Activated T-helper 2 cell treated with anti-CD3 and anti-CD28 coated beads, Interferon-gamma antibody, Interleukin-2, Interleukin-4, amounts not matched to agents 10 μg/mL and 5 μg/mL and 100 μg/mL, durations not matched to agents 14 hours and 24 hours and 36 hours (primary cell): ENCODE measurements around the gene B3GNT3. TPM values are rescaled to one million over a fixed set of nuclear protein-coding genes. Genes with fewer than 3 reads are reported as not detected.

Experiments used
- DNase-seq: peaks from one replicate; pipeline ENCODE4 v3.0.0; 2021; ENCODE audit warnings: low spot score
- H3K27ac Mint-ChIP-seq: one replicate; pipeline ENCODE4 v1.8.0; 2021; ENCODE audit warnings: mixed read lengths
- H3K27me3 Mint-ChIP-seq: one replicate; pipeline ENCODE4 v1.8.0; 2021; ENCODE audit warnings: low read depth, mixed read lengths
- H3K36me3 Mint-ChIP-seq: one replicate; pipeline ENCODE4 v1.8.0; 2021; ENCODE audit warnings: low read depth, mixed read lengths
- H3K4me1 Mint-ChIP-seq: one replicate; pipeline ENCODE4 v1.8.0; 2021; ENCODE audit warnings: low read depth, mixed read lengths
- H3K4me3 Mint-ChIP-seq: one replicate; pipeline ENCODE4 v1.8.0; 2021; ENCODE audit warnings: low read depth, mild to moderate bottlenecking, moderate library complexity, mixed read lengths
- H3K9me3 Mint-ChIP-seq: one replicate; pipeline ENCODE4 v1.8.0; 2021; ENCODE audit warnings: mixed read lengths
- intact Hi-C: fragments of 100-400 bp; cut with micrococcal nuclease; formaldehyde crosslinking; loops from one replicate; pipeline ENCODE4 v1.15.1; 2023
- total RNA-seq: library from RNA; stranded (reverse); gene quantifications from 2 replicates; pipeline ENCODE4 v1.2.3, GENCODE V29; 2022

The B3GNT3 gene
- total RNA-seq, 1 donor from 2014 or later: not detected

- Mint-ChIP-seq H3K27ac (no peak overlapping the region), H3K4me1 (peaks cover 18% of the 10 kb centered on the region), H3K9me3 (no peaks in the 10 kb centered on the region), H3K27me3 (no peaks in the 10 kb centered on the region), H3K36me3 (peaks cover 11% of the 10 kb centered on the region), H3K4me3 (no peak overlapping the region)
- peak; percentile 81 for DNase-seq
- intact Hi-C loops: loop anchor here (1.0 to 5.0 kb wide), 5 partner anchors 43 to 151 kb away; partner anchors contain the start of gene FCHO1
Measured at GRCh38 chr19:17855280-17856152, 60.6 kb downstream of the B3GNT3 start.

DNA sequence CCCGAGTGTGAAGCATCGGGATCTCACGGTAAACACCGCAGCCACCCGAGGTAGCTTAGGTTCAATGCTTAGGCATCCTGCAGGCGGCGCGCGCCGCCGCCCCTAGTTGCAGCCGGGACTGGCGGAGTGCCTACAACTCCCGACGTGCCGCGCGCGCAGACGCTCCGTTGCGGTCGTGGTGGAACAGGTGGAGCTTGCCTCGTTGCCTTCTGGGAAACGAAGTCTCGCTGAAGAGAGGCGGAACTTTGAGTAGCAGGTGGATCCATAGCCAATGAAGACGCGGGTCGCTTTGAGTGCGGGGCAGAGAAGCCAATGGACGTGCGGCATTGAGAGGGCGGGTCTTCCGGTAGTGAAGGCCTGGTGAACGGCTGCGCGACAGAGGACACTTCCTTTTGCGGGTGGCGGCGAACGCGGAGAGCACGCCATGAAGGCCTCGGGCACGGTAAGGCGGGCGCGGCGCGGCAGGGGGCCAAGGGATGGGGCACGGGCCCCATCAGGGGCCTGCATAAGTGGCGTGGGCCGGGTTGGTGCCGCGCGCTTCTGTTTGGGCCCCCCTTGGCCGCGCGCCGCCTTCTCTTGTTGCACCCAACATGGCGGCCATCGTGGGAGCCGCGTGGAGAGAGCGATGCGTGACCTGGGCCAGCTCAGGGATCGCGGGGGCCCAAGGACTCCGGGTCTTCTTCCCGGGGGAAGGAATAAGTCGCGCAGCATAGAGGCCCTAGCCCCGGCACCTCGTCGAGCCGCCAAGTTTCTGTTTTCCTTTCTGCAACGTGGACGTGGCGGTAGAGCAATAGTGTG is 64.8 kb downstream of the B3GNT3 start, which contains the start of gene RPL18A:
RPL18A (plus strand) TSS at position 378 of the 798 bp plus-strand sequence; CDS start at position 425, 47 bp downstream.
- intact Hi-C loops: loop anchor here (1.0 to 5.0 kb wide), 6 partner anchors 15 to 138 kb away; partner anchors contain the start of gene FCHO1

GRCh38 chr19:17860331-17860992 is 65.5 kb downstream of the B3GNT3 start:
- H3K9me3 Mint-ChIP-seq: no peaks in the 10 kb centered on the region
- H3K4me1 Mint-ChIP-seq: peaks cover 16% of the 10 kb centered on the region
- intact Hi-C loops: no loop called here
- H3K27ac Mint-ChIP-seq: peak overlapping the region; percentile 99
- no peaks in the 10 kb centered on the region for H3K27me3 Mint-ChIP-seq
- no peak for DNase-seq
- peak overlapping the region; percentile 99 for H3K4me3 Mint-ChIP-seq
- peaks cover 57% of the 10 kb centered on the region for H3K36me3 Mint-ChIP-seq

More for the DNA sequence above, 64.8 kb downstream of the B3GNT3 start, which contains the start of gene RPL18A:
- H3K4me1 Mint-ChIP-seq: peaks cover 20% of the 10 kb centered on the region
- H3K27me3 Mint-ChIP-seq: no peaks in the 10 kb centered on the region
- peak; percentile 99 for DNase-seq
- peaks cover 50% of the 10 kb centered on the region for H3K36me3 Mint-ChIP-seq
- peak within 1 kb of the TSS; percentile 99 for H3K4me3 Mint-ChIP-seq
- H3K27ac Mint-ChIP-seq: peak within 1 kb of the TSS; percentile 99
- H3K9me3 Mint-ChIP-seq: no peaks in the 10 kb centered on the region

GRCh38 chr19:17860993-17861360 is 66.0 kb downstream of the B3GNT3 start:
- Mint-ChIP-seq H3K9me3 (no peaks in the 10 kb centered on the region), H3K4me1 (peaks cover 14% of the 10 kb centered on the region), H3K27ac (peak overlapping the region; percentile 99), H3K27me3 (no peaks in the 10 kb centered on the region), H3K36me3 (peaks cover 59% of the 10 kb centered on the region), H3K4me3 (peak overlapping the region; percentile 99)
- no peak for DNase-seq
- intact Hi-C loops: no loop called here

GRCh38 chr19:17861542-17862402 is 66.8 kb downstream of the B3GNT3 start:
- DNase-seq: no peak
- H3K4me1 Mint-ChIP-seq: peaks cover 14% of the 10 kb centered on the region
- H3K27me3 Mint-ChIP-seq: no peaks in the 10 kb centered on the region
- H3K27ac Mint-ChIP-seq: peak overlapping the region; percentile 99
- no peaks in the 10 kb centered on the region for H3K9me3 Mint-ChIP-seq
- H3K36me3 Mint-ChIP-seq: peaks cover 62% of the 10 kb centered on the region
- intact Hi-C loops: no loop called here
- H3K4me3 Mint-ChIP-seq: peak overlapping the region; percentile 99

DNA sequence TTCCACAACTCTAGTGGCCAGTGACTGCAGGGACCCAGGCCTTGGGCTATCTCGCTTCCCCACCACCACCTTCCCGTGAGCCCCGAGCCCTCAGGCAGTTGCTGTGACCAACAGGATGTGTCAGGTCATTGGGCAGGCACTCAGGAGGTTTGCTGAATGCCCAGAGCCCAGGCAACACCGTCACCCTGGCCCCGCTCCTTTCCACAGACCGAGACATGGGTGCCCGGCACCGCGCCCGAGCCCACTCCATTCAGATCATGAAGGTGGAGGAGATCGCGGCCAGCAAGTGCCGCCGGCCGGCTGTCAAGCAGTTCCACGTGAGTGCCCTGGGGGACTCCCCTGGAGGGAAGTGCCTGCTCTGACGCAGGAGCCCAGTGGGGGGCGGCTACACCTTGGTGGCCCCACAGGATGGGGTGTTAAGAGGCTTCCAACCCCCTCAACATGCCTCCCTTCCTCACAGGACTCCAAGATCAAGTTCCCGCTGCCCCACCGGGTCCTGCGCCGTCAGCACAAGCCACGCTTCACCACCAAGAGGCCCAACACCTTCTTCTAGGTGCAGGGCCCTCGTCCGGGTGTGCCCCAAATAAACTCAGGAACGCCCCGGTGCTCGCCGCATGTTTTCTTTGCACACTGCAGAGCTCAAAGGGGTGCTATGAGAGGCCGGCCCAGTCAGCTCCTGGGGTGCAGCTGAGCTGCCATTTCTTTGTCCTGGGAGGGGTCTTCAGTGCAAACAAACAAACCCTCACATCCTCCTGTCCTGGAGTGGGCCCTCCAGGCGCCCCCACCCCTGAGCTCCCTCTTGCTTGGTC is 68.0 kb downstream of the B3GNT3 start:
- H3K9me3 Mint-ChIP-seq: no peaks in the 10 kb centered on the region
- peaks cover 14% of the 10 kb centered on the region for H3K4me1 Mint-ChIP-seq
- H3K4me3 Mint-ChIP-seq: peak overlapping the region; percentile 67
- H3K36me3 Mint-ChIP-seq: peaks cover 62% of the 10 kb centered on the region
- DNase-seq: no peak
- H3K27me3 Mint-ChIP-seq: no peaks in the 10 kb centered on the region
- intact Hi-C loops: no loop called here
- H3K27ac Mint-ChIP-seq: peak overlapping the region; percentile 73

Other genes starting within 250 kb of the B3GNT3 start
- gene COLGALT1, start 239.5 kb upstream of the B3GNT3 start, total RNA-seq: 77.0 and 84.3 TPM in 2 replicates
- 0.02 TPM in 1 of 2 replicates, not detected in the other for gene UNC13A, start 106.8 kb upstream of the B3GNT3 start, total RNA-seq
- 66.7 and 80.3 TPM in 2 replicates for gene MAP1S, start 75.7 kb upstream of the B3GNT3 start, total RNA-seq
- gene FCHO1, start 43.7 kb upstream of the B3GNT3 start, total RNA-seq: 74.7 and 75.6 TPM in 2 replicates
- 6.2 and 6.9 TPM in 2 replicates for gene INSL3, start 26.4 kb downstream of the B3GNT3 start, total RNA-seq
- gene JAK3, start 52.8 kb downstream of the B3GNT3 start, total RNA-seq: 212 and 221 TPM in 2 replicates
- gene RPL18A, start 64.8 kb downstream of the B3GNT3 start, total RNA-seq: 2,784 and 2,842 TPM in 2 replicates
- 0.69 and 0.75 TPM in 2 replicates for gene SLC5A5, start 76.8 kb downstream of the B3GNT3 start, total RNA-seq
- gene CCDC124, start 137.9 kb downstream of the B3GNT3 start, total RNA-seq: 116 and 123 TPM in 2 replicates
- gene KCNN1, start 172.0 kb downstream of the B3GNT3 start, total RNA-seq: 0.14 and 0.16 TPM in 2 replicates
- 39.2 and 40.5 TPM in 2 replicates for gene ARRDC2, start 213.0 kb downstream of the B3GNT3 start, total RNA-seq